Panc1 (cell line): Measurements from ENCODE around the gene SMIM8. TPM values are rescaled to one million over a fixed set of nuclear protein-coding genes. Genes with fewer than 3 reads are reported as not detected.

Source experiments
- ATAC-seq: fragments of 200-7000 bp; cut with Tn5 transposase; 2 replicates; pipeline ENCODE4 v1.9.1; 2020; ENCODE audit warnings: mild to moderate bottlenecking, moderate library complexity
- BruUV-seq: library from RNA; stranded (reverse); fragments of 400-500 nt; replicated peaks from 2 replicates; lab custom pipeline; 2021; lab: Mats Ljungman, UMichigan
- CTCF ChIA-PET: fragments of 300-600 bp; sonication (Branson Sonifier 250); formaldehyde crosslinking; loops from one replicate; lab custom pipeline; 2022; ENCODE audit warnings: antibody characterized with exemption; lab: Charles Lee
- POLR2A ChIA-PET: fragments of 300-600 bp; sonication (Branson Sonifier 250); formaldehyde crosslinking; loops from one replicate; lab custom pipeline; 2022; ENCODE audit warnings: antibody characterized with exemption; lab: Charles Lee
- DNase-seq: peaks from one replicate; pipeline ENCODE4 v3.0.0-alpha.2; 2010; ENCODE audit warnings: low read depth, low spot score
- H3K27ac ChIP-seq: 2 replicates; pipeline ENCODE4 v1.5.1; 2011; ENCODE audit warnings: mild to moderate bottlenecking, low read length, inconsistent platforms
- H3K27me3 ChIP-seq: fragments of 200-500 bp; sonication (Bioruptor generic); 2 replicates; pipeline ENCODE4 v1.6.0; 2014; ENCODE audit warnings: low read length, inconsistent platforms; ENCODE audit not compliant: control insufficient read depth, insufficient read depth
- H3K36me3 ChIP-seq: fragments of 200-500 bp; sonication (Bioruptor generic); 2 replicates; pipeline ENCODE4 v1.5.1; 2014; ENCODE audit warnings: inconsistent platforms, mild to moderate bottlenecking, low read length, moderate library complexity; ENCODE audit not compliant: control insufficient read depth, insufficient read depth
- H3K4me1 ChIP-seq: 2 replicates; pipeline ENCODE4 v1.5.1; 2011; ENCODE audit warnings: inconsistent platforms, mild to moderate bottlenecking, low read length, moderate library complexity; ENCODE audit not compliant: control insufficient read depth, insufficient read depth
- H3K4me3 ChIP-seq, 2 experiments: 2 replicates each; pipeline ENCODE4 v1.5.1; 2011 to 2012; ENCODE audit warnings: low read depth in 2 of 2, low read length in 2 of 2, mild to moderate bottlenecking in 2 of 2, inconsistent platforms in 1 of 2, moderate library complexity in 1 of 2
- H3K9me3 ChIP-seq: fragments of 200-500 bp; sonication (Bioruptor generic); 2 replicates; pipeline ENCODE4 v1.5.1; 2014; ENCODE audit warnings: low read depth, mild to moderate bottlenecking, inconsistent platforms, low read length, moderate library complexity; ENCODE audit not compliant: control insufficient read depth, insufficient read depth
- POLR2AphosphoS5 ChIP-seq: IDR thresholded peaks from 2 replicates; pipeline ENCODE4 v1.6.1; 2012; ENCODE audit warnings: mild to moderate bottlenecking, low read depth, low read length, moderate library complexity
- SIN3A ChIP-seq: IDR thresholded peaks from 2 replicates; pipeline ENCODE4 v1.6.1; 2012; ENCODE audit warnings: low read depth, mild to moderate bottlenecking, low read length, moderate library complexity, borderline replicate concordance; ENCODE audit not compliant: insufficient read depth
- TCF7L2 ChIP-seq: IDR thresholded peaks from 2 replicates; pipeline ENCODE4 v1.6.1; 2011; ENCODE audit warnings: mild to moderate bottlenecking, low read depth, low read length, inconsistent platforms
- in situ Hi-C: cut with HindIII; loops from 2 replicates; pipeline ENCODE4 v1.10.0; 2016; ENCODE audit warnings: low sequenced_read_pairs, low pct_unique_long_range_greater_than_20kb
- intact Hi-C: fragments of 100-400 bp; cut with micrococcal nuclease; formaldehyde crosslinking; loops from one replicate; pipeline ENCODE4 v1.10.0; 2022; ENCODE audit not compliant: unreplicated experiment
- total RNA-seq: library from RNA; stranded (reverse); gene quantifications from one replicate; pipeline ENCODE4 v1.2.1, GENCODE V29; 2021; ENCODE audit not compliant: unreplicated experiment
- TF ChIP-seq, protein P1 (sequence below): fragments of 450-650 bp; IDR thresholded peaks from 2 replicates; pipeline ENCODE4 v1.5.1; 2017; ENCODE audit warnings: mild to moderate bottlenecking
- TF ChIP-seq, protein P2 (sequence below), 2 experiments: IDR thresholded peaks; 2 replicates each; pipeline ENCODE4 v1.6.1; 2011 to 2012; ENCODE audit warnings: low read depth in 2 of 2, control low read depth in 1 of 2, low read length in 1 of 2, mild to moderate bottlenecking in 1 of 2, moderate library complexity in 1 of 2; ENCODE audit not compliant: insufficient read depth in 1 of 2

The SMIM8 gene
- total RNA-seq, 1 experiment from 2014 or later, result 6.7 TPM

- intact Hi-C loops, result no loop called here
- DNase-seq, result no peak
- ChIA-PET POLR2A (no interaction called here), CTCF (no interaction called here)
- no peak for ATAC-seq
- TF ChIP-seq SIN3A, result no peak
- TF ChIP-seq POLR2AphosphoS5, result no peak
- TF ChIP-seq, protein P1, sequence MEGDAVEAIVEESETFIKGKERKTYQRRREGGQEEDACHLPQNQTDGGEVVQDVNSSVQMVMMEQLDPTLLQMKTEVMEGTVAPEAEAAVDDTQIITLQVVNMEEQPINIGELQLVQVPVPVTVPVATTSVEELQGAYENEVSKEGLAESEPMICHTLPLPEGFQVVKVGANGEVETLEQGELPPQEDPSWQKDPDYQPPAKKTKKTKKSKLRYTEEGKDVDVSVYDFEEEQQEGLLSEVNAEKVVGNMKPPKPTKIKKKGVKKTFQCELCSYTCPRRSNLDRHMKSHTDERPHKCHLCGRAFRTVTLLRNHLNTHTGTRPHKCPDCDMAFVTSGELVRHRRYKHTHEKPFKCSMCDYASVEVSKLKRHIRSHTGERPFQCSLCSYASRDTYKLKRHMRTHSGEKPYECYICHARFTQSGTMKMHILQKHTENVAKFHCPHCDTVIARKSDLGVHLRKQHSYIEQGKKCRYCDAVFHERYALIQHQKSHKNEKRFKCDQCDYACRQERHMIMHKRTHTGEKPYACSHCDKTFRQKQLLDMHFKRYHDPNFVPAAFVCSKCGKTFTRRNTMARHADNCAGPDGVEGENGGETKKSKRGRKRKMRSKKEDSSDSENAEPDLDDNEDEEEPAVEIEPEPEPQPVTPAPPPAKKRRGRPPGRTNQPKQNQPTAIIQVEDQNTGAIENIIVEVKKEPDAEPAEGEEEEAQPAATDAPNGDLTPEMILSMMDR, result no peak
- TF ChIP-seq TCF7L2, result no peak
- TF ChIP-seq, protein P2, sequence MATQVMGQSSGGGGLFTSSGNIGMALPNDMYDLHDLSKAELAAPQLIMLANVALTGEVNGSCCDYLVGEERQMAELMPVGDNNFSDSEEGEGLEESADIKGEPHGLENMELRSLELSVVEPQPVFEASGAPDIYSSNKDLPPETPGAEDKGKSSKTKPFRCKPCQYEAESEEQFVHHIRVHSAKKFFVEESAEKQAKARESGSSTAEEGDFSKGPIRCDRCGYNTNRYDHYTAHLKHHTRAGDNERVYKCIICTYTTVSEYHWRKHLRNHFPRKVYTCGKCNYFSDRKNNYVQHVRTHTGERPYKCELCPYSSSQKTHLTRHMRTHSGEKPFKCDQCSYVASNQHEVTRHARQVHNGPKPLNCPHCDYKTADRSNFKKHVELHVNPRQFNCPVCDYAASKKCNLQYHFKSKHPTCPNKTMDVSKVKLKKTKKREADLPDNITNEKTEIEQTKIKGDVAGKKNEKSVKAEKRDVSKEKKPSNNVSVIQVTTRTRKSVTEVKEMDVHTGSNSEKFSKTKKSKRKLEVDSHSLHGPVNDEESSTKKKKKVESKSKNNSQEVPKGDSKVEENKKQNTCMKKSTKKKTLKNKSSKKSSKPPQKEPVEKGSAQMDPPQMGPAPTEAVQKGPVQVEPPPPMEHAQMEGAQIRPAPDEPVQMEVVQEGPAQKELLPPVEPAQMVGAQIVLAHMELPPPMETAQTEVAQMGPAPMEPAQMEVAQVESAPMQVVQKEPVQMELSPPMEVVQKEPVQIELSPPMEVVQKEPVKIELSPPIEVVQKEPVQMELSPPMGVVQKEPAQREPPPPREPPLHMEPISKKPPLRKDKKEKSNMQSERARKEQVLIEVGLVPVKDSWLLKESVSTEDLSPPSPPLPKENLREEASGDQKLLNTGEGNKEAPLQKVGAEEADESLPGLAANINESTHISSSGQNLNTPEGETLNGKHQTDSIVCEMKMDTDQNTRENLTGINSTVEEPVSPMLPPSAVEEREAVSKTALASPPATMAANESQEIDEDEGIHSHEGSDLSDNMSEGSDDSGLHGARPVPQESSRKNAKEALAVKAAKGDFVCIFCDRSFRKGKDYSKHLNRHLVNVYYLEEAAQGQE (IDR thresholded peaks at IDR 0.05; ENCODE audit: insufficient read depth in 1 of 2, low read depth in 2 of 2, low read length in 1 of 2), result no peak
- H3K27me3 ChIP-seq, result no peaks in the 10 kb centered on the region
- in situ Hi-C loops, result no loop called here
- no peaks in the 10 kb centered on the region for H3K4me1 ChIP-seq
- no peaks in the 10 kb centered on the region for H3K36me3 ChIP-seq
- no TSS peak for BruUV-seq
- H3K27ac ChIP-seq, result no peak overlapping the region
- H3K9me3 ChIP-seq, result no peaks in the 10 kb centered on the region
- no peak overlapping the region for H3K4me3 ChIP-seq
Observed at GRCh38 chr6:87341899-87342298, 19.5 kb downstream of the SMIM8 start.

DNA sequence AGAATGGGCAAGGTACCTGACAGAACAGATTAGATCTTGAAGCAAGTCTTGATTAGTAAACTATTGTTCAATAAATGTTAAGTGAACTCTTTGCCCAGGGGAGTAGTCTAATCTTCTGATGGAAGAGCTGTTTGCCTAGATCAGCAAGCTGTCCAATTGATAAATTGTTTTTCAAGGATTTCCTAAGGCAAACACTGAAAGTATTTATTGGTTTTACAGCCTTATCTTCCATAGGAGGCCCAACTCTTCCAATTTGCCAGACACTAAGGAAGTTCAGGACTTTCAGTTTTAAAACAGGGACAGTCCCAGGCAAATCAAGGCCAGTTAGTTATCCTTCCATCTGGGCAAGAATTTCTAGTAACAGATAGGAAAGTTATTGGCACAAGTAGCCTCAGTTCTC is 20.4 kb downstream of the SMIM8 start:
- DNase-seq (no peak), ATAC-seq (no peak)
- BruUV-seq, result no TSS peak
- TF ChIP-seq, protein P1, result no peak
- TF ChIP-seq TCF7L2, result no peak
- no peak for TF ChIP-seq POLR2AphosphoS5
- TF ChIP-seq, protein P2 (IDR thresholded peaks at IDR 0.05; ENCODE audit: insufficient read depth in 1 of 2, low read depth in 2 of 2, low read length in 1 of 2), result no peak
- no peak for TF ChIP-seq SIN3A
- H3K9me3 ChIP-seq, result no peaks in the 10 kb centered on the region
- POLR2A ChIA-PET, result no interaction called here
- no peaks in the 10 kb centered on the region for H3K36me3 ChIP-seq
- CTCF ChIA-PET, result no interaction called here
- no peak overlapping the region for H3K4me3 ChIP-seq
- H3K27me3 ChIP-seq, result no peaks in the 10 kb centered on the region
- no peaks in the 10 kb centered on the region for H3K4me1 ChIP-seq
- in situ Hi-C loops, result no loop called here
- intact Hi-C loops, result no loop called here
- no peak overlapping the region for H3K27ac ChIP-seq
